Measurements from ENCODE around the gene SPATA20. TPM values are rescaled to one million over a fixed set of nuclear protein-coding genes. Genes with fewer than 3 reads are reported as not detected.

Gene SPATA20
- total and polyA plus RNA-seq, 2 of the 8 experiments (the other 6 are each of a cell fraction or from before 2014, with no cell fraction given) = 16.2 to 17.5 TPM

DNA sequence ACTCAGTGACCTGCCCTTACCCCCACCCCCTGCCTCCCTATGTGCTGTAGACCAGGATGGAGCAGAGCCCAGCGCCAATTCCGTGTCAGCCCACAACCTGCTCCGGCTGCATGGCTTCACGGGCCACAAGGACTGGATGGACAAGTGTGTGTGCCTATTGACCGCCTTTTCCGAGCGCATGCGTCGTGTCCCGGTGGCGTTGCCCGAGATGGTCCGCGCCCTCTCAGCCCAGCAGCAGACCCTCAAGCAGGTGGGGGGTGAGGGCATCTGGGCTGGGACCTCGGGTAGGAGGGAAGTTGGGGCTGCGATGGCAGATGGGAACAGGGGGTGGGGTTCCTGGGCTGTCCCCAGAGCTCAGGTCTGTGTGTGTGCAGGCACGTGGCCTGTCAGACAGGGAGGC, 7.2 kb downstream of the SPATA20 start (continued):
- TF ChIP-seq, protein P1, sequence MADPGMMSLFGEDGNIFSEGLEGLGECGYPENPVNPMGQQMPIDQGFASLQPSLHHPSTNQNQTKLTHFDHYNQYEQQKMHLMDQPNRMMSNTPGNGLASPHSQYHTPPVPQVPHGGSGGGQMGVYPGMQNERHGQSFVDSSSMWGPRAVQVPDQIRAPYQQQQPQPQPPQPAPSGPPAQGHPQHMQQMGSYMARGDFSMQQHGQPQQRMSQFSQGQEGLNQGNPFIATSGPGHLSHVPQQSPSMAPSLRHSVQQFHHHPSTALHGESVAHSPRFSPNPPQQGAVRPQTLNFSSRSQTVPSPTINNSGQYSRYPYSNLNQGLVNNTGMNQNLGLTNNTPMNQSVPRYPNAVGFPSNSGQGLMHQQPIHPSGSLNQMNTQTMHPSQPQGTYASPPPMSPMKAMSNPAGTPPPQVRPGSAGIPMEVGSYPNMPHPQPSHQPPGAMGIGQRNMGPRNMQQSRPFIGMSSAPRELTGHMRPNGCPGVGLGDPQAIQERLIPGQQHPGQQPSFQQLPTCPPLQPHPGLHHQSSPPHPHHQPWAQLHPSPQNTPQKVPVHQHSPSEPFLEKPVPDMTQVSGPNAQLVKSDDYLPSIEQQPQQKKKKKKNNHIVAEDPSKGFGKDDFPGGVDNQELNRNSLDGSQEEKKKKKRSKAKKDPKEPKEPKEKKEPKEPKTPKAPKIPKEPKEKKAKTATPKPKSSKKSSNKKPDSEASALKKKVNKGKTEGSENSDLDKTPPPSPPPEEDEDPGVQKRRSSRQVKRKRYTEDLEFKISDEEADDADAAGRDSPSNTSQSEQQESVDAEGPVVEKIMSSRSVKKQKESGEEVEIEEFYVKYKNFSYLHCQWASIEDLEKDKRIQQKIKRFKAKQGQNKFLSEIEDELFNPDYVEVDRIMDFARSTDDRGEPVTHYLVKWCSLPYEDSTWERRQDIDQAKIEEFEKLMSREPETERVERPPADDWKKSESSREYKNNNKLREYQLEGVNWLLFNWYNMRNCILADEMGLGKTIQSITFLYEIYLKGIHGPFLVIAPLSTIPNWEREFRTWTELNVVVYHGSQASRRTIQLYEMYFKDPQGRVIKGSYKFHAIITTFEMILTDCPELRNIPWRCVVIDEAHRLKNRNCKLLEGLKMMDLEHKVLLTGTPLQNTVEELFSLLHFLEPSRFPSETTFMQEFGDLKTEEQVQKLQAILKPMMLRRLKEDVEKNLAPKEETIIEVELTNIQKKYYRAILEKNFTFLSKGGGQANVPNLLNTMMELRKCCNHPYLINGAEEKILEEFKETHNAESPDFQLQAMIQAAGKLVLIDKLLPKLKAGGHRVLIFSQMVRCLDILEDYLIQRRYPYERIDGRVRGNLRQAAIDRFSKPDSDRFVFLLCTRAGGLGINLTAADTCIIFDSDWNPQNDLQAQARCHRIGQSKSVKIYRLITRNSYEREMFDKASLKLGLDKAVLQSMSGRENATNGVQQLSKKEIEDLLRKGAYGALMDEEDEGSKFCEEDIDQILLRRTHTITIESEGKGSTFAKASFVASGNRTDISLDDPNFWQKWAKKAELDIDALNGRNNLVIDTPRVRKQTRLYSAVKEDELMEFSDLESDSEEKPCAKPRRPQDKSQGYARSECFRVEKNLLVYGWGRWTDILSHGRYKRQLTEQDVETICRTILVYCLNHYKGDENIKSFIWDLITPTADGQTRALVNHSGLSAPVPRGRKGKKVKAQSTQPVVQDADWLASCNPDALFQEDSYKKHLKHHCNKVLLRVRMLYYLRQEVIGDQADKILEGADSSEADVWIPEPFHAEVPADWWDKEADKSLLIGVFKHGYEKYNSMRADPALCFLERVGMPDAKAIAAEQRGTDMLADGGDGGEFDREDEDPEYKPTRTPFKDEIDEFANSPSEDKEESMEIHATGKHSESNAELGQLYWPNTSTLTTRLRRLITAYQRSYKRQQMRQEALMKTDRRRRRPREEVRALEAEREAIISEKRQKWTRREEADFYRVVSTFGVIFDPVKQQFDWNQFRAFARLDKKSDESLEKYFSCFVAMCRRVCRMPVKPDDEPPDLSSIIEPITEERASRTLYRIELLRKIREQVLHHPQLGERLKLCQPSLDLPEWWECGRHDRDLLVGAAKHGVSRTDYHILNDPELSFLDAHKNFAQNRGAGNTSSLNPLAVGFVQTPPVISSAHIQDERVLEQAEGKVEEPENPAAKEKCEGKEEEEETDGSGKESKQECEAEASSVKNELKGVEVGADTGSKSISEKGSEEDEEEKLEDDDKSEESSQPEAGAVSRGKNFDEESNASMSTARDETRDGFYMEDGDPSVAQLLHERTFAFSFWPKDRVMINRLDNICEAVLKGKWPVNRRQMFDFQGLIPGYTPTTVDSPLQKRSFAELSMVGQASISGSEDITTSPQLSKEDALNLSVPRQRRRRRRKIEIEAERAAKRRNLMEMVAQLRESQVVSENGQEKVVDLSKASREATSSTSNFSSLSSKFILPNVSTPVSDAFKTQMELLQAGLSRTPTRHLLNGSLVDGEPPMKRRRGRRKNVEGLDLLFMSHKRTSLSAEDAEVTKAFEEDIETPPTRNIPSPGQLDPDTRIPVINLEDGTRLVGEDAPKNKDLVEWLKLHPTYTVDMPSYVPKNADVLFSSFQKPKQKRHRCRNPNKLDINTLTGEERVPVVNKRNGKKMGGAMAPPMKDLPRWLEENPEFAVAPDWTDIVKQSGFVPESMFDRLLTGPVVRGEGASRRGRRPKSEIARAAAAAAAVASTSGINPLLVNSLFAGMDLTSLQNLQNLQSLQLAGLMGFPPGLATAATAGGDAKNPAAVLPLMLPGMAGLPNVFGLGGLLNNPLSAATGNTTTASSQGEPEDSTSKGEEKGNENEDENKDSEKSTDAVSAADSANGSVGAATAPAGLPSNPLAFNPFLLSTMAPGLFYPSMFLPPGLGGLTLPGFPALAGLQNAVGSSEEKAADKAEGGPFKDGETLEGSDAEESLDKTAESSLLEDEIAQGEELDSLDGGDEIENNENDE (IDR thresholded peaks at IDR 0.05; ENCODE audit: insufficient replicate concordance, low read length) = no peak
- TF ChIP-seq CHD2 (IDR thresholded peaks at IDR 0.05; ENCODE audit: low read length) = no peak
- TF ChIP-seq TAF7 (optimal IDR thresholded peaks at IDR 0.05; ENCODE audit: borderline replicate concordance, low read depth, low read length) = no peak
- TF ChIP-seq, protein P2, sequence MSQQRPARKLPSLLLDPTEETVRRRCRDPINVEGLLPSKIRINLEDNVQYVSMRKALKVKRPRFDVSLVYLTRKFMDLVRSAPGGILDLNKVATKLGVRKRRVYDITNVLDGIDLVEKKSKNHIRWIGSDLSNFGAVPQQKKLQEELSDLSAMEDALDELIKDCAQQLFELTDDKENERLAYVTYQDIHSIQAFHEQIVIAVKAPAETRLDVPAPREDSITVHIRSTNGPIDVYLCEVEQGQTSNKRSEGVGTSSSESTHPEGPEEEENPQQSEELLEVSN (IDR thresholded peaks at IDR 0.05) = no peak
